GM19452 (cell line): ENCODE data around the gene ZNF316.

ENCODE experiments used
- ATAC-seq: cut with Tn5 transposase; IDR thresholded peaks from one replicate; pipeline ENCODE4 v1.9.1; 2021; ENCODE audit not compliant: unreplicated experiment

The ZNF316 gene

GRCh38 chr7:6636741-6637543, at the start of gene ZNF316:
Gene ZNF316, plus strand, starts transcription at chr7:6637318. Its CDS starts 5,092 bp downstream, at chr7:6642410.
- peak; percentile 60 for ATAC-seq

- no peak for ATAC-seq
These were observed 48.6 kb upstream of the ZNF316 start for GRCh38 chr7:6588566-6588965.

- no peak for ATAC-seq
These were observed 47.8 kb upstream of the ZNF316 start for GRCh38 chr7:6589151-6589828.

- ATAC-seq, result peak; percentile 88
These were observed 47.1 kb upstream of the ZNF316 start, which contains the start of gene INTS15 for GRCh38 chr7:6589829-6590644. Gene INTS15, plus strand, starts transcription at chr7:6590021. Its CDS starts 263 bp downstream, at chr7:6590284.

- no peak for ATAC-seq
These were observed 46.4 kb upstream of the ZNF316 start for GRCh38 chr7:6590645-6591110.

- ATAC-seq, result no peak
These were observed 37.0 kb upstream of the ZNF316 start for GRCh38 chr7:6600093-6600492.

- ATAC-seq, result no peak
These were observed 32.7 kb upstream of the ZNF316 start for GRCh38 chr7:6604458-6604857.

GRCh38 chr7:6606866-6607583, 30.1 kb upstream of the ZNF316 start:
- ATAC-seq, result no peak

- ATAC-seq, result no peak
These were observed 29.5 kb upstream of the ZNF316 start for GRCh38 chr7:6607651-6608051.

- ATAC-seq, result no peak
These were observed 29.0 kb upstream of the ZNF316 start for GRCh38 chr7:6608081-6608480.

GRCh38 chr7:6608794-6609193, 28.3 kb upstream of the ZNF316 start:
- ATAC-seq, result no peak

- ATAC-seq, result no peak
These were observed 24.3 kb upstream of the ZNF316 start for GRCh38 chr7:6612819-6613218.

- no peak for ATAC-seq
These were observed 23.4 kb upstream of the ZNF316 start for GRCh38 chr7:6613706-6614105.

GRCh38 chr7:6614953-6615722, 22.0 kb upstream of the ZNF316 start, which contains the start of gene ZNF853:
Gene ZNF853, plus strand, starts transcription at chr7:6615610. Its CDS starts 565 bp downstream, at chr7:6616175.
- no peak for ATAC-seq

- no peak for ATAC-seq
These were observed 21.2 kb upstream of the ZNF316 start for GRCh38 chr7:6615723-6616555.

GRCh38 chr7:6616854-6617643, 20.1 kb upstream of the ZNF316 start:
- no peak for ATAC-seq

- ATAC-seq, result no peak
These were observed 18.5 kb upstream of the ZNF316 start for GRCh38 chr7:6618621-6619020.

- ATAC-seq, result no peak
These were observed 17.2 kb upstream of the ZNF316 start for GRCh38 chr7:6619961-6620360.
